K562 (cell line): Measurements from ENCODE around the gene LRRK1. TPM values are rescaled to one million over a fixed set of nuclear protein-coding genes. Genes with fewer than 3 reads are reported as not detected.

Experiments used
- ATAC-seq: fragments of 200-7000 bp; cut with Tn5 transposase; 3 replicates; pipeline ENCODE4 v1.9.1; 2020; ENCODE audit warnings: moderate library complexity
- BruUV-seq: library from RNA; stranded (reverse); fragments of 400-500 nt; replicated peaks from 2 replicates; lab custom pipeline; 2021; lab: Mats Ljungman, UMichigan
- CTCF ChIA-PET: fragments of 300-600 bp; formaldehyde crosslinking; extraction: SDS; loops from one replicate; lab custom pipeline; 2021; ENCODE audit warnings: low intra/inter-chr PET ratio; lab: Yijun Ruan, JAX
- POLR2A ChIA-PET: fragments of 300-600, 350-650 bp; sonication (Branson Sonifier 250); formaldehyde crosslinking; extraction: SDS; loops from one replicate; lab custom pipeline; 2021; ENCODE audit warnings: antibody characterized with exemption, inconsistent platforms; lab: Yijun Ruan, JAX
- DNase-seq, 4 experiments: peaks; one replicate each; pipeline versions ENCODE4 v3.0.0 to v3.0.0-alpha.2; 2011 to 2018; ENCODE audit warnings: low spot score in 3 of 4, mixed read lengths in 3 of 4; ENCODE audit errors: extremely low read depth in 1 of 4
- FAIRE-seq: peaks from 2 replicates; lab custom pipeline; 2011; peaks lifted over from hg19 to GRCh38; lab: Jason Lieb, UNC
- H2AFZ ChIP-seq: 2 replicates; pipeline ENCODE4 v1.6.0; 2011; ENCODE audit warnings: low read depth, low read length, control low read depth, inconsistent platforms
- H3K27ac ChIP-seq: fragments of 200-600 bp; 3 replicates; pipeline ENCODE4 v1.8.0; 2011; ENCODE audit warnings: low read depth, mild to moderate bottlenecking, control low read depth, inconsistent platforms, low read length, moderate library complexity, mixed read lengths; ENCODE audit errors: extremely low read depth
- H3K27me3 ChIP-seq, 2 experiments: fragments of 300-600 bp in 1 of 2; 2 replicates in 1 of 2; 3 replicates in 1 of 2; pipeline versions ENCODE4 v1.6.0 to v1.8.0; 2011; ENCODE audit warnings: inconsistent platforms in 2 of 2, low read length in 2 of 2, mild to moderate bottlenecking in 1 of 2, mixed read lengths in 1 of 2, moderate library complexity in 1 of 2; ENCODE audit not compliant: control insufficient read depth in 2 of 2, insufficient read depth in 2 of 2
- H3K36me3 ChIP-seq: fragments of 300-600 bp; 3 replicates; pipeline ENCODE4 v1.8.0; 2011; ENCODE audit warnings: mild to moderate bottlenecking, low read length, inconsistent platforms; ENCODE audit not compliant: control insufficient read depth, insufficient read depth
- H3K4me1 ChIP-seq, 2 experiments: fragments of 200-600 bp in 1 of 2; replicated peaks in 1 of 2; 2 replicates in 1 of 2; 3 replicates in 1 of 2; pipeline versions ENCODE4 v1.5.1 to v1.8.0; 2011; ENCODE audit warnings: inconsistent platforms in 2 of 2, low read length in 2 of 2, mild to moderate bottlenecking in 1 of 2, mixed read lengths in 1 of 2, moderate library complexity in 1 of 2; ENCODE audit not compliant: control insufficient read depth in 2 of 2, insufficient read depth in 2 of 2
- H3K4me2 ChIP-seq: 2 replicates; pipeline ENCODE4 v1.6.1; 2011; ENCODE audit warnings: low read length, control low read depth, inconsistent platforms, mixed read lengths; ENCODE audit not compliant: insufficient read depth
- H3K4me3 ChIP-seq: fragments of 200-600 bp; sonication (generic), shearing (Covaris generic); 2 replicates; pipeline ENCODE4 v1.5.1; 2016; ENCODE audit warnings: control low read depth, inconsistent platforms
- H3K79me2 ChIP-seq: fragments of 200-600 bp; 3 replicates; pipeline ENCODE4 v1.8.0; 2011; ENCODE audit warnings: low read length, inconsistent platforms; ENCODE audit not compliant: control insufficient read depth, insufficient read depth
- H3K9ac ChIP-seq, 2 experiments: 2 replicates each; pipeline versions ENCODE4 v1.6.0 to v1.6.1; 2011; ENCODE audit warnings: low read depth in 2 of 2, low read length in 2 of 2, control low read depth in 1 of 2, inconsistent platforms in 1 of 2, mild to moderate bottlenecking in 1 of 2, mixed read lengths in 1 of 2; ENCODE audit not compliant: insufficient read depth in 1 of 2
- H3K9me1 ChIP-seq: one replicate; pipeline ENCODE4 v1.6.0; 2011; ENCODE audit warnings: inconsistent platforms, mild to moderate bottlenecking, low read length, moderate library complexity; ENCODE audit not compliant: control insufficient read depth, insufficient read depth
- H3K9me3 ChIP-seq: replicated peaks from 2 replicates; pipeline ENCODE4 v1.5.1; 2011; ENCODE audit warnings: low read depth, low read length, inconsistent platforms; ENCODE audit not compliant: control insufficient read depth, insufficient read depth
- H4K20me1 ChIP-seq: replicated peaks from 2 replicates; pipeline ENCODE4 v1.6.1; 2011; ENCODE audit warnings: low read length, inconsistent platforms, mixed read lengths; ENCODE audit not compliant: control insufficient read depth, insufficient read depth
- ATF7 ChIP-seq: fragments of 450-650 bp; IDR thresholded peaks from 2 replicates; pipeline ENCODE4 v1.7.1; 2014; ENCODE audit warnings: mild to moderate bottlenecking, moderate library complexity
- DMBX1 ChIP-seq: fragments of 250-450 bp; sonication (Bioruptor Pico); IDR thresholded peaks from 2 replicates; pipeline ENCODE4 v1.8.0; 2022; ENCODE audit warnings: inconsistent platforms, mild to moderate bottlenecking, moderate library complexity, borderline replicate concordance
- ETV5 ChIP-seq: sonication (generic); formaldehyde crosslinking; IDR thresholded peaks from 2 replicates; pipeline ENCODE4 v1.4.0; 2020; ENCODE audit warnings: low read depth, mild to moderate bottlenecking, missing genetic modification reagents
- HDAC3 ChIP-seq: fragments of 450-650 bp; IDR thresholded peaks from 2 replicates; pipeline ENCODE4 v1.6.1; 2018; ENCODE audit warnings: borderline replicate concordance, mild to moderate bottlenecking, moderate library complexity; ENCODE audit not compliant: partially characterized antibody
- NCOR1 ChIP-seq: fragments of 450-650 bp; IDR thresholded peaks from 2 replicates; pipeline ENCODE4 v1.6.1; 2016; ENCODE audit warnings: mild to moderate bottlenecking, moderate library complexity
- NR3C1 ChIP-seq: sonication (generic); formaldehyde crosslinking; IDR thresholded peaks from 2 replicates; pipeline ENCODE4 v1.8.1; 2022; ENCODE audit warnings: missing genetic modification reagents
- SAP30 ChIP-seq: fragments of 200-600 bp; sonication (generic); IDR thresholded peaks from 2 replicates; pipeline ENCODE4 v1.6.1; 2012; ENCODE audit warnings: borderline replicate concordance, low read depth, mild to moderate bottlenecking, moderate library complexity, low read length, control low read depth, inconsistent platforms; ENCODE audit not compliant: insufficient read depth, poor library complexity, severe bottlenecking
- SLC30A9 ChIP-seq: fragments of 250-450 bp; sonication (Bioruptor Pico); IDR thresholded peaks from 2 replicates; pipeline ENCODE4 v1.8.0; 2022; ENCODE audit warnings: mild to moderate bottlenecking, moderate library complexity
- TAF1 ChIP-seq: IDR thresholded peaks from 2 replicates; pipeline ENCODE4 v1.6.1; 2011; ENCODE audit warnings: mild to moderate bottlenecking, low read length, moderate library complexity; ENCODE audit not compliant: insufficient read depth, control insufficient read depth, severe bottlenecking; ENCODE audit errors: extremely low read depth
- TAF15 ChIP-seq: fragments of 200-400 bp; formaldehyde crosslinking; IDR thresholded peaks from 2 replicates; pipeline ENCODE4 v1.6.1; 2017; ENCODE audit warnings: mild to moderate bottlenecking, low read depth, low read length, moderate library complexity
- THRAP3 ChIP-seq: fragments of 450-650 bp; IDR thresholded peaks from 2 replicates; pipeline ENCODE4 v1.6.1; 2016; ENCODE audit warnings: mild to moderate bottlenecking, inconsistent platforms, borderline replicate concordance
- TSC22D4 ChIP-seq: fragments of 450-650 bp; IDR thresholded peaks from 2 replicates; pipeline ENCODE4 v1.6.1; 2016; ENCODE audit warnings: missing genetic modification characterization, missing biosample characterization, control low read depth
- U2AF2 ChIP-seq: fragments of 200-400 bp; formaldehyde crosslinking; optimal IDR thresholded peaks from 2 replicates; pipeline ENCODE3; 2017; ENCODE audit warnings: low read depth, mild to moderate bottlenecking, low read length
- ZNF354B ChIP-seq: fragments of 250-450 bp; sonication (Bioruptor Pico); IDR thresholded peaks from 2 replicates; pipeline ENCODE4 v1.4.0; 2020
- ZNF699 ChIP-seq: fragments of 250-450 bp; sonication (Bioruptor Pico); IDR thresholded peaks from 2 replicates; pipeline ENCODE4 v1.8.0; 2021; ENCODE audit warnings: mild to moderate bottlenecking, moderate library complexity; ENCODE audit not compliant: insufficient replicate concordance
- WGBS: fragments of 100-300 bp; shearing (Covaris generic); methylation state at CpG from one replicate; pipeline ENCODE4 v1.1.6; 2016; ENCODE audit warnings: low coverage, mixed read lengths; ENCODE audit not compliant: insufficient coverage; ENCODE audit errors: missing lambda C conversion rate; 5-methylcytosine and 5-hydroxymethylcytosine counted together
- in situ Hi-C: fragments of 300-500 bp; cut with MboI; formaldehyde crosslinking; loops from 4 replicates; pipeline ENCODE4 v1.15.0; 2018; ENCODE audit warnings: inconsistent platforms, mixed read lengths
- intact Hi-C: fragments of 100-400 bp; cut with micrococcal nuclease; formaldehyde crosslinking; loops from 2 replicates; pipeline ENCODE4 v1.14.2; 2022
- polyA plus RNA-seq, 8 experiments: library from polyadenylated mRNA; depleted of rRNA in 4 of 8; stranded (reverse) in 5 of 8; unstranded in 3 of 8; fragments of >200 nt; fragmentation: Nextera tagmentation in 2 of 8; fragmentation: Illumina TruSeq in 1 of 8; extraction: Ambion mirVana in 2 of 8; extraction: Trizol in 1 of 8; gene quantifications; 2 replicates each; pipeline versions ENCODE4 v1.2.1 to v1.2.3, GENCODE V29; 2011 to 2014; ENCODE audit warnings: inconsistent platforms in 1 of 8, missing spikeins in 1 of 8
- total RNA-seq, 7 experiments: library from RNA; depleted of rRNA in 6 of 7; stranded (reverse); fragments of >200 nt in 6 of 7; fragmentation: Illumina TruSeq in 2 of 7; extraction: Trizol in 2 of 7; gene quantifications; 2 replicates each; pipeline versions ENCODE4 v1.2.1 to v1.2.3, GENCODE V29; 2011 to 2021; ENCODE audit warnings: low replicate concordance in 1 of 7
- TF ChIP-seq, protein P1 (sequence below): sonication (generic); formaldehyde crosslinking; IDR thresholded peaks from 2 replicates; pipeline ENCODE4 v1.8.0; 2022; ENCODE audit warnings: mild to moderate bottlenecking, missing genetic modification reagents
- TF ChIP-seq, protein P2 (sequence below): fragments of 250-450 bp; sonication (Bioruptor Pico); IDR thresholded peaks from 2 replicates; pipeline ENCODE4 v1.8.0; 2021; ENCODE audit warnings: borderline replicate concordance, mild to moderate bottlenecking, moderate library complexity; ENCODE audit not compliant: poor library complexity, severe bottlenecking
- TF ChIP-seq, protein P3 (sequence below): fragments of 250-450 bp; sonication (Bioruptor Pico); IDR thresholded peaks from 2 replicates; pipeline ENCODE4 v1.4.0; 2020; ENCODE audit warnings: mild to moderate bottlenecking
- TF ChIP-seq, protein P4 (sequence below): fragments of 250-450 bp; sonication (Bioruptor Pico); IDR thresholded peaks from 2 replicates; pipeline ENCODE4 v1.9.0; 2021; ENCODE audit warnings: mild to moderate bottlenecking

Gene LRRK1
- total and polyA plus RNA-seq, 9 of the 15 experiments (the other 6 are each of a cell fraction or from before 2014, with no cell fraction given), result 0.01 to 1.5 (median 0.11) TPM

DNA sequence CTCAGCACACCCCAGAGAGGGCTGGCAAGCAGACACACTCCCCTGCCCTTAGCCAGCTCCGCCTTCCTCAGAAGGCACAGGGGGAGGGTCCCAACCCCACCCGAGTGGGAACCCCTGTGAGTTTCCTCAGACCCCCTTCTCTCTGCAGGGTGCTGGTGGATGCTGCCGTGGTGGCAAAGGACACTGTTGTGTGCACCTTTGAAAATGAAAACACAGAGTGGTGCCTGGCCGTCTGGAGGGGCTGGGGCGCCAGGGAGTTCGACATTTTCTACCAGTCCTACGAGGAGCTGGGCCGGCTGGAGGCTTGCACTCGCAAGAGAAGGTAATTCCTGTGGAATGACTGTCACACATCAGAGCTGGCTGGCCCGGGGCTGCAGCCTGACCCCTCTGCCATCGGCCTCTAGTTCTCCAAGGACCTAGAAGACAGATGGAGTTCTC, 149.4 kb downstream of the LRRK1 start (continued):
- TF ChIP-seq HDAC3 (no peak), NCOR1 (no peak), SLC30A9 (CRISPR knock-in tag) (no peak), U2AF2 (no peak), SAP30 (no peak)

DNA sequence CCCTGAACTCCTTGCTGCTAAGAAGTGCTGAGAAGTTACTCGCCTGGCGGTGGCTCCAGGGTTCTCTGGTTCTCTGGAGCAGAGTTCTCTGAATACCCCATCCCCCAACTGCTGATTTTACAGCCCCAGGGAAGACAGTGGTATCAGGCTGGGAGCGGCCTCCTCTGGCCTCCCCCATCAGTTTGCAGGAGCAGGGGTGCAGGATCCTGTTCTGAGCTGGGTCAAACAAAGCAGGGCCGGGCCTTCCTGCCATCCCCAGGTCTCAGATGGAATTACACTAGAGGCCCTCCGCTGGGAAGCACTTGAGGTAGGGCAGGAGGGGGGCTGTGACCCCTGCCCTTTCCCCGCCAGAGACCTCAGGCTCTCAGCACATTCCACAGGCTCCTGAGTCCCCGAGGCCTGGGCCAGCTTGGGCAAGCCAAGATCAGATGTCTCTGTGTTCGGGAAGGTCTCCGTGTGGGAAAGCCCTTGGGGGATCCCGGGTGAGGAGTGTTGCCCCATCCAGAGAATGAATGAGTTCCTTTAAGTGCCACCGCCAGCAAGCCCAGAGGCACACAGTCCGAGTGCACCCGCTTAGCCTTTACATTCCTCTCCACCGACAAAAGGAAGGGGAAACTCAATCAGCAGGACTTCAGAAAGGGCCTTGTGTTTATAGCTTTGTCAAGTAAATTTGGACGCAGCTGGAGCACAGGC, 149.9 kb downstream of the LRRK1 start:
- no peaks in the 10 kb centered on the region for H3K9me1 ChIP-seq
- H4K20me1 ChIP-seq, result peaks cover 16% of the 10 kb centered on the region; the same call in 1 of the 2 replicates
- FAIRE-seq (no peak), DNase-seq (peak in 1 of 4 experiments; percentile 13), ATAC-seq (peak; percentile 73)
- H3K27me3 ChIP-seq, result peaks cover 46 to 73% of the 10 kb centered on the region in 2 experiments
- BruUV-seq, result no TSS peak
- no peak overlapping the region for H3K9ac ChIP-seq
- H3K9me3 ChIP-seq, result no peaks in the 10 kb centered on the region
- no peak overlapping the region for H3K4me3 ChIP-seq
- H2AFZ ChIP-seq, result no peak overlapping the region
- CTCF ChIA-PET, result no interaction called here
- no peak overlapping the region for H3K4me2 ChIP-seq
- POLR2A ChIA-PET, result no interaction called here
- intact Hi-C loops (no loop called here), in situ Hi-C loops (no loop called here)
- no peaks in the 10 kb centered on the region for H3K79me2 ChIP-seq
- no peaks in the 10 kb centered on the region; a peak in 2 of 5 replicates for H3K4me1 ChIP-seq
- H3K27ac ChIP-seq, result no peak overlapping the region
- 11% methylated on average over 15 of the region's 15 CpGs for WGBS
- no peaks in the 10 kb centered on the region for H3K36me3 ChIP-seq
- no peak for TF ChIP-seq DMBX1 (CRISPR knock-in tag)
- TF ChIP-seq TAF1, result no peak
- TF ChIP-seq THRAP3, result no peak
- TF ChIP-seq, protein P1, sequence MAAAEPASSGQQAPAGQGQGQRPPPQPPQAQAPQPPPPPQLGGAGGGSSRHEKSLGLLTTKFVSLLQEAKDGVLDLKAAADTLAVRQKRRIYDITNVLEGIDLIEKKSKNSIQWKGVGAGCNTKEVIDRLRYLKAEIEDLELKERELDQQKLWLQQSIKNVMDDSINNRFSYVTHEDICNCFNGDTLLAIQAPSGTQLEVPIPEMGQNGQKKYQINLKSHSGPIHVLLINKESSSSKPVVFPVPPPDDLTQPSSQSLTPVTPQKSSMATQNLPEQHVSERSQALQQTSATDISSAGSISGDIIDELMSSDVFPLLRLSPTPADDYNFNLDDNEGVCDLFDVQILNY (CRISPR knock-in tag), result no peak
- no peak for TF ChIP-seq NR3C1 (CRISPR knock-in tag)
- TF ChIP-seq, protein P2, sequence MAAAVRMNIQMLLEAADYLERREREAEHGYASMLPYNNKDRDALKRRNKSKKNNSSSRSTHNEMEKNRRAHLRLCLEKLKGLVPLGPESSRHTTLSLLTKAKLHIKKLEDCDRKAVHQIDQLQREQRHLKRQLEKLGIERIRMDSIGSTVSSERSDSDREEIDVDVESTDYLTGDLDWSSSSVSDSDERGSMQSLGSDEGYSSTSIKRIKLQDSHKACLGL, result no peak
- no peak for TF ChIP-seq ATF7
- TF ChIP-seq ZNF699 (CRISPR knock-in tag), result no peak
- no peak for TF ChIP-seq TAF15
- no peak for TF ChIP-seq TSC22D4
- TF ChIP-seq, protein P3, sequence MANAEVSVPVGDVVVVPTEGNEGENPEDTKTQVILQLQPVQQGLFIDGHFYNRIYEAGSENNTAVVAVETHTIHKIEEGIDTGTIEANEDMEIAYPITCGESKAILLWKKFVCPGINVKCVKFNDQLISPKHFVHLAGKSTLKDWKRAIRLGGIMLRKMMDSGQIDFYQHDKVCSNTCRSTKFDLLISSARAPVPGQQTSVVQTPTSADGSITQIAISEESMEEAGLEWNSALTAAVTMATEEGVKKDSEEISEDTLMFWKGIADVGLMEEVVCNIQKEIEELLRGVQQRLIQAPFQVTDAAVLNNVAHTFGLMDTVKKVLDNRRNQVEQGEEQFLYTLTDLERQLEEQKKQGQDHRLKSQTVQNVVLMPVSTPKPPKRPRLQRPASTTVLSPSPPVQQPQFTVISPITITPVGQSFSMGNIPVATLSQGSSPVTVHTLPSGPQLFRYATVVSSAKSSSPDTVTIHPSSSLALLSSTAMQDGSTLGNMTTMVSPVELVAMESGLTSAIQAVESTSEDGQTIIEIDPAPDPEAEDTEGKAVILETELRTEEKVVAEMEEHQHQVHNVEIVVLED (CRISPR knock-in tag), result no peak
- TF ChIP-seq ZNF354B (CRISPR knock-in tag), result no peak
- TF ChIP-seq ETV5 (CRISPR knock-in tag), result no peak
- TF ChIP-seq, protein P4, sequence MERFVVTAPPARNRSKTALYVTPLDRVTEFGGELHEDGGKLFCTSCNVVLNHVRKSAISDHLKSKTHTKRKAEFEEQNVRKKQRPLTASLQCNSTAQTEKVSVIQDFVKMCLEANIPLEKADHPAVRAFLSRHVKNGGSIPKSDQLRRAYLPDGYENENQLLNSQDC (CRISPR knock-in tag), result no peak
